Activated T-cell treated with anti-CD3 and anti-CD28 coated beads, Interleukin-2, amount 50 U/mL, for 4 hours (primary cell): ENCODE results near the gene SMCO2. TPM values are rescaled to one million over a fixed set of nuclear protein-coding genes. Genes with fewer than 3 reads are reported as not detected.

Source experiments
- ATAC-seq, 2 donors: fragments of 200-7000 bp; cut with Tn5 transposase; one replicate each; pipeline ENCODE4 v1.10.0; 2021
- DNase-seq: peaks from one replicate; pipeline ENCODE4 v3.0.0-alpha.2; 2020
- H3K27me3 Mint-ChIP-seq: one replicate; pipeline ENCODE4 v1.8.0; 2021; ENCODE audit warnings: low read depth, mixed read lengths
- H3K36me3 Mint-ChIP-seq: one replicate; pipeline ENCODE4 v1.8.0; 2022; ENCODE audit warnings: mixed read lengths; ENCODE audit not compliant: insufficient read depth
- H3K4me1 Mint-ChIP-seq: one replicate; pipeline ENCODE4 v1.8.0; 2021; ENCODE audit warnings: low read depth, mixed read lengths
- H3K4me3 Mint-ChIP-seq: one replicate; pipeline ENCODE4 v1.8.0; 2021; ENCODE audit warnings: mild to moderate bottlenecking, moderate library complexity, mixed read lengths
- H3K9me3 Mint-ChIP-seq: one replicate; pipeline ENCODE4 v1.8.0; 2021; ENCODE audit warnings: mixed read lengths
- total RNA-seq, 3 donors: library from RNA; stranded (reverse); gene quantifications; one replicate each; pipeline ENCODE4 v1.2.1, GENCODE V29; 2021

SMCO2 gene
- total RNA-seq, 3 donors from 2014 or later = not detected

- DNase-seq = no peak
- Mint-ChIP-seq H3K36me3 (no peaks in the 10 kb centered on the region), H3K4me1 (peaks cover 9% of the 10 kb centered on the region), H3K9me3 (no peaks in the 10 kb centered on the region), H3K27me3 (peaks cover 14% of the 10 kb centered on the region), H3K4me3 (no peak overlapping the region)
- ATAC-seq = no peak
These were observed 10.5 kb upstream of the SMCO2 start for GRCh38 chr12:27436029-27436428.

- H3K9me3 Mint-ChIP-seq = no peaks in the 10 kb centered on the region
- ATAC-seq = no peak
- peaks cover 9% of the 10 kb centered on the region for H3K4me1 Mint-ChIP-seq
- no peak for DNase-seq
- peaks cover 9% of the 10 kb centered on the region for H3K27me3 Mint-ChIP-seq
- H3K36me3 Mint-ChIP-seq = no peaks in the 10 kb centered on the region
- H3K4me3 Mint-ChIP-seq = no peak overlapping the region
These were observed 9.8 kb upstream of the SMCO2 start for GRCh38 chr12:27436768-27437167.

DNA sequence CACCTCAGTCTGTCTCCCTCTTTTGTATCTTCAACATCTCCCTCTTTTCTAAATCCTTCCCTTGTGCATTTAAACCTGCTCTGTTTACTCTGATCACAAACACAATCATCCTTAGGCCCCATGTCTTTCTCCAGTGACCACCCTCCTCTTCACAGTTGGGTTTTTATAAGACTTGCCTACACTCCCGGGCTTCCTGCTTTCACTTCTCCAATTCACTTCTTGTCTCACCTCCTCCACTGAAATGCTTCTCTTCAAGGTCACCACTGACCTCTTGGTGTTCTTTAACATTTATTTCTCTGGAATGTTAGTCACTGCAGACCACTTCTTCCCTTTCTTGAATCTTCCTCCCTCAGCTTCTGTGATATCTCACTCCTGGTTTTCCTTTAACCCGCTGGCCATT is 8.7 kb upstream of the SMCO2 start:
- Mint-ChIP-seq H3K4me1 (peaks cover 9% of the 10 kb centered on the region), H3K9me3 (no peaks in the 10 kb centered on the region), H3K36me3 (no peaks in the 10 kb centered on the region), H3K27me3 (peaks cover 9% of the 10 kb centered on the region), H3K4me3 (no peak overlapping the region)
- DNase-seq (no peak), ATAC-seq (no peak)

DNA sequence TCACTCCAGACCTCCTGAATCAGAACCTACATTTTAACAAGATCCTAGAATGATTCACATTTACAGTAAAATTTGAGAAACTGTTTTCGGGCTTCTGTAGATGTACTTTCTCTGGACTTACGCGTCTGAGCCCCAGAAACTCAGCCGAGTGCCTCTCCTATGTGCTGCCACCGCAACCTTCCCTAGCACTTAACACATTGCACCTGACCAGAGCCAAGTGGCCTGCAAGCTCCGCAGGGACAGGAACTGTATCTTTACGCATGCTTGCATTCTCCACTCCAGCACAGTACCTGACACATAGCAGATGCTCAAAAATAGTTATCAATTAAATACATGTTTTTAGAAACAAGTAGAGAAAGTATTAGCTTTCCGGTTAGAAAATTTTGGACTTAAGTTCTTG is 1.2 kb downstream of the SMCO2 start:
- no peaks in the 10 kb centered on the region for H3K4me1 Mint-ChIP-seq
- no peak overlapping the region for H3K4me3 Mint-ChIP-seq
- no peak for DNase-seq
- no peak for ATAC-seq
- peaks cover 2% of the 10 kb centered on the region for H3K27me3 Mint-ChIP-seq
- H3K36me3 Mint-ChIP-seq = no peaks in the 10 kb centered on the region
- H3K9me3 Mint-ChIP-seq = peaks cover 11% of the 10 kb centered on the region

DNA sequence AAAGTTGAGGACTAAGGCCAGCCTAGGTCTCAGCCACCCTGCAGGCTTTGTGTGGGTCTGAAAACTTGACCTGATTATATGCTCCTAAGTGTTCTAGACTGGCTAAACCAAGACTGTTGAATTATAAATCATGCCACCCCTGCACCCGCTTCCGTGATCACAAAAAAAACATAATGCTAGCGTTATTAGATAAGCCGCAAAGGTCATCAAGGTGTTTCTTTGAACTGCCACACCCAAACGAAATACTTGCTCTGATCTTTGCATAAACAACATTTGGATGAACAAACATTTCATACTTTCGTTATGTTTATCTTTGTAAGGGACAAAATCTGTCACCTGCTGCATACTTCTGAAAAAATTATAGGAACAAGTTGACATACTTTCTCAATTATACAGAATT is 2.5 kb downstream of the SMCO2 start:
- H3K36me3 Mint-ChIP-seq = no peaks in the 10 kb centered on the region

DNA sequence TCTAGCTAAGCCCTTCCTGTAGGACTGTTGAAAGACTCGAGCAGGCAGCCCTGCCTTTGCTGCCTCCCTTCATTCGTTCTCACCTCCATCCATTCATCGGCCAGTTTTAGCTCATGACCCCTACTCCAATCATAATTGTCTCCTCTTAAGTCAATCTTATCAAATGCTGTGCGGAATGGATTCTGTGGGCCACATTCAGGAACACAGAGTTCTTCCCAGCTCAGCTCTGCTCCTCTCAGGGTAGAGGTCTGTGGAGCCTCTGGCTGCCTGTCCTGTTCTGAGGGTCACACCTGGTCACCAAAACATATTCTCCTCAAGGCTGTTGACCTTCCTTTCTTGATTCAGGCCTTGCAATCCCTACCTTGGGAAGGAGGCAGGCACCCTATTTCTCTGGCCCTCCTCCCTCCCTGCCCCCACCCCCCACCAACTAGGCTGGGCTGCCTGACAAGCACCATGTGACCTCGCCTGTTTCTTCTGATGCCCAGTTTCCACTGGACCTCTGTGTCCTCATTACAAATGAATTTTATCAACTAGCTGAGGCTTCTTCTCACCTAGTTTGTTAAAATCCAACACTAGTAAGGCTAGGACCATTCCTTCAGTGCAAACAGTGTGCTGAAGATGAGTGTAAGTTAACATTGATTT is 3.5 kb downstream of the SMCO2 start:
- H3K36me3 Mint-ChIP-seq = no peaks in the 10 kb centered on the region
- H3K9me3 Mint-ChIP-seq = peaks cover 11% of the 10 kb centered on the region
- no peak for ATAC-seq
- H3K4me3 Mint-ChIP-seq = no peak overlapping the region
- no peaks in the 10 kb centered on the region for H3K4me1 Mint-ChIP-seq
- peaks cover 2% of the 10 kb centered on the region for H3K27me3 Mint-ChIP-seq
- no peak for DNase-seq

More for the DNA sequence above, 2.5 kb downstream of the SMCO2 start:
- peaks cover 2% of the 10 kb centered on the region for H3K27me3 Mint-ChIP-seq
- H3K4me1 Mint-ChIP-seq = no peaks in the 10 kb centered on the region
- no peak overlapping the region for H3K4me3 Mint-ChIP-seq
- DNase-seq = no peak
- peaks cover 11% of the 10 kb centered on the region for H3K9me3 Mint-ChIP-seq
- no peak for ATAC-seq

GRCh38 chr12:27451036-27451825 is 4.7 kb downstream of the SMCO2 start:
- Mint-ChIP-seq H3K9me3 (peaks cover 7% of the 10 kb centered on the region), H3K36me3 (no peaks in the 10 kb centered on the region)
- no peak for ATAC-seq

GRCh38 chr12:27453421-27453820 is 6.9 kb downstream of the SMCO2 start:
- peaks cover 5% of the 10 kb centered on the region for H3K27me3 Mint-ChIP-seq

More at GRCh38 chr12:27451036-27451825, 4.7 kb downstream of the SMCO2 start:
- Mint-ChIP-seq H3K27me3 (peaks cover 2% of the 10 kb centered on the region), H3K4me3 (no peak overlapping the region), H3K4me1 (no peaks in the 10 kb centered on the region)
- no peak for DNase-seq

GRCh38 chr12:27455589-27455988 is 9.1 kb downstream of the SMCO2 start:
- no peak for ATAC-seq
- H3K4me1 Mint-ChIP-seq = peaks cover 6% of the 10 kb centered on the region
- peaks cover 10% of the 10 kb centered on the region for H3K27me3 Mint-ChIP-seq
- H3K36me3 Mint-ChIP-seq = no peaks in the 10 kb centered on the region
- no peak for DNase-seq
- no peak overlapping the region for H3K4me3 Mint-ChIP-seq
- no peaks in the 10 kb centered on the region for H3K9me3 Mint-ChIP-seq

More at GRCh38 chr12:27453421-27453820, 6.9 kb downstream of the SMCO2 start:
- no peak for ATAC-seq
- Mint-ChIP-seq H3K4me1 (no peaks in the 10 kb centered on the region), H3K9me3 (no peaks in the 10 kb centered on the region), H3K4me3 (no peak overlapping the region), H3K36me3 (no peaks in the 10 kb centered on the region)
- DNase-seq = no peak

GRCh38 chr12:27456618-27457017 is 10.1 kb downstream of the SMCO2 start:
- H3K4me3 Mint-ChIP-seq = no peak overlapping the region
- peaks cover 10% of the 10 kb centered on the region for H3K27me3 Mint-ChIP-seq
- no peak for ATAC-seq
- H3K4me1 Mint-ChIP-seq = peaks cover 12% of the 10 kb centered on the region
- no peaks in the 10 kb centered on the region for H3K9me3 Mint-ChIP-seq
- H3K36me3 Mint-ChIP-seq = no peaks in the 10 kb centered on the region
- DNase-seq = no peak

- Mint-ChIP-seq H3K27me3 (peaks cover 19% of the 10 kb centered on the region), H3K4me3 (no peak overlapping the region), H3K9me3 (no peaks in the 10 kb centered on the region), H3K36me3 (no peaks in the 10 kb centered on the region), H3K4me1 (peaks cover 20% of the 10 kb centered on the region)
- ATAC-seq = peak; percentile 81 to 87
- DNase-seq = peak; percentile 17
These were observed 14.0 kb downstream of the SMCO2 start for GRCh38 chr12:27460471-27460978.

- no peak for ATAC-seq
- Mint-ChIP-seq H3K4me1 (peaks cover 20% of the 10 kb centered on the region), H3K4me3 (no peak overlapping the region), H3K27me3 (peaks cover 17% of the 10 kb centered on the region), H3K9me3 (no peaks in the 10 kb centered on the region), H3K36me3 (no peaks in the 10 kb centered on the region)
- DNase-seq = no peak
These were observed 15.7 kb downstream of the SMCO2 start for GRCh38 chr12:27462151-27462694.

GRCh38 chr12:27462851-27463250 is 16.3 kb downstream of the SMCO2 start:
- Mint-ChIP-seq H3K27me3 (peaks cover 17% of the 10 kb centered on the region), H3K4me3 (no peak overlapping the region), H3K36me3 (no peaks in the 10 kb centered on the region), H3K9me3 (no peaks in the 10 kb centered on the region), H3K4me1 (peaks cover 20% of the 10 kb centered on the region)
- DNase-seq (no peak), ATAC-seq (no peak)

GRCh38 chr12:27463511-27464219 is 17.1 kb downstream of the SMCO2 start:
- DNase-seq (no peak), ATAC-seq (no peak)
- Mint-ChIP-seq H3K27me3 (peaks cover 17% of the 10 kb centered on the region), H3K9me3 (no peaks in the 10 kb centered on the region), H3K4me1 (peaks cover 20% of the 10 kb centered on the region), H3K36me3 (no peaks in the 10 kb centered on the region), H3K4me3 (no peak overlapping the region)
